GM13976 (cell line): ENCODE data around the gene SEMA5A.

Experiments
- DNase-seq: peaks from one replicate; pipeline ENCODE4 v3.0.0; 2012; ENCODE audit warnings: low spot score
- in situ Hi-C: fragments of 300-500 bp; cut with MboI; formaldehyde crosslinking; loops from one replicate; pipeline ENCODE4 v1.12.0; 2022; ENCODE audit warnings: low sequenced_read_pairs, mixed read lengths, inconsistent platforms; ENCODE audit not compliant: unreplicated experiment
- TF ChIP-seq, protein P1 (sequence below): IDR thresholded peaks from 2 replicates; pipeline ENCODE4 v1.5.1; 2012; ENCODE audit warnings: borderline replicate concordance, mild to moderate bottlenecking; ENCODE audit not compliant: insufficient read depth; ENCODE audit errors: extremely low read depth, missing control alignments, control extremely low read depth

SEMA5A gene

DNA sequence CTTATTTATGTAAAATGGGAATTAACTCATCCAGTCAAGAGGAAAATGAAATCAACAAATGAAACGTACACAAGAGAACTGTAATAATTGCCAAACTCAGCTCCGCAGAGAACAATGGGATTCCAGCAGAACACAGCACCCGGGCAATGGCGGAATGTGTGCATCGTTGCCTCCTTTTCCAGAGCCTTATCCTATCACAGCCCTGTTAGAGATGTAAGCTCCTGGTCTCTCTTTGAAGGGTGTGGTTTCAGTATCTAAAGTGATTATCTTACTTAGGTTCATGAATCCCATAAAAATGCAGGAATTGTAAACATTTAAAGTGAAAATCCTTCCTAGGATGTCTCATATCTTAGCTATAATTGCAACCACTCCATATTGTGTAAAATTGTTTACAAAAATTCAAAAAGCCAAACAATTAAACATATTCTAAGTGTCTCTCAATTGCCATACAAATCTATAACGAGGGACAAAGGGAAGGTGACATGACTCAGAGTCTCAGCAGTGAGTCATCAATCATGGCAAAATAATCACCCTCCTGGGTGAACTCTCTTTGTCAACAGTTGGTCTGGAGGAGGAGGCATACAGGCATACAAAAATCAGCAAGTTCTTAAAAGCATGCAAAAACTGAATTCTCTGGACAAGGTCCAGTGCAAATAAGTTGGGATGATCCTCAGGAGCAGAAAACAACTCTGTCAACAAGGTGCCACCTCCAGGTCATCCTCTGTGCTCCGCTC lies 22.6 kb downstream of the SEMA5A start:
- no peak for DNase-seq
- in situ Hi-C loops, result no loop called here

DNA sequence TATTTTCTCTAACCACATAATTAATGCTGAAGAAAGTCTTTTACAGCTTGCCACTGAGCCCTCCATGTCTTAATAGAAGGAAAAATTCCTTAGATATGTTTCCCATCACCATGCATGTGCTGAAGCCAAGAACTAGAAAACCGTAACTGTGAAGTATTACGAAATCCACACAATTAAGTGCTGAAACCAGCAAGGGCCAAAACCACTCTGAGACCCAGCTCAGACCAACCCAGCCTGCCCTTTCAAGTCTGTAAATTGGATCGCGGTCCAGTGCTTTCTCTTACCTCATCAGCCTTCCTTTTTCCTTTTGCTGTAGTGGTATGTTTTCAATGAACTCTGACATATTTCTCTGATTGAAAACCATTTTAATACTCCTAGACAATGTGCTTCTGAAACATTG lies 26.3 kb downstream of the SEMA5A start:
- DNase-seq, result peak; percentile 30
- TF ChIP-seq, protein P1, sequence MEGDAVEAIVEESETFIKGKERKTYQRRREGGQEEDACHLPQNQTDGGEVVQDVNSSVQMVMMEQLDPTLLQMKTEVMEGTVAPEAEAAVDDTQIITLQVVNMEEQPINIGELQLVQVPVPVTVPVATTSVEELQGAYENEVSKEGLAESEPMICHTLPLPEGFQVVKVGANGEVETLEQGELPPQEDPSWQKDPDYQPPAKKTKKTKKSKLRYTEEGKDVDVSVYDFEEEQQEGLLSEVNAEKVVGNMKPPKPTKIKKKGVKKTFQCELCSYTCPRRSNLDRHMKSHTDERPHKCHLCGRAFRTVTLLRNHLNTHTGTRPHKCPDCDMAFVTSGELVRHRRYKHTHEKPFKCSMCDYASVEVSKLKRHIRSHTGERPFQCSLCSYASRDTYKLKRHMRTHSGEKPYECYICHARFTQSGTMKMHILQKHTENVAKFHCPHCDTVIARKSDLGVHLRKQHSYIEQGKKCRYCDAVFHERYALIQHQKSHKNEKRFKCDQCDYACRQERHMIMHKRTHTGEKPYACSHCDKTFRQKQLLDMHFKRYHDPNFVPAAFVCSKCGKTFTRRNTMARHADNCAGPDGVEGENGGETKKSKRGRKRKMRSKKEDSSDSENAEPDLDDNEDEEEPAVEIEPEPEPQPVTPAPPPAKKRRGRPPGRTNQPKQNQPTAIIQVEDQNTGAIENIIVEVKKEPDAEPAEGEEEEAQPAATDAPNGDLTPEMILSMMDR, result no peak
- in situ Hi-C loops, result no loop called here

More for the DNA sequence above, 22.6 kb downstream of the SEMA5A start:
- TF ChIP-seq, protein P1, result no peak

DNA sequence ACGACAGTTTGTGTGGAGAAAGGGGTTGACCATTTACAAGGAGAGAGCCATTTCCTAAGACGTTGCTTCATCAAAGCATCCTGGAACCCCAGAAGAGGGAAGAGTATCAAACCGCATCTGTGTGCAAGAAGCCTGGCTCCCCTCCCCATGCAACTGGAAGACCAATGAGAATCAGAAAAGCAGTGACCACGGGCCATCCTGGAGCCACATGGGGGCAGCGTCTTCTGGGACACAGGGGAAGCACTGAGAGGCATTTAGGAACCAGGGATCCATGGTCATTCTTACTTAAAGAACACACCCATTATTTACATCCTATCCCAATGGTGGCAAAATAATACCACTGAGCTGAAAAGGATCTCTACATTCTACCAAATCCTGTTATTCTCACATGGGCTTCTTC lies 29.3 kb downstream of the SEMA5A start:
- TF ChIP-seq, protein P1, result no peak
- in situ Hi-C loops, result no loop called here
- DNase-seq, result no peak

DNA sequence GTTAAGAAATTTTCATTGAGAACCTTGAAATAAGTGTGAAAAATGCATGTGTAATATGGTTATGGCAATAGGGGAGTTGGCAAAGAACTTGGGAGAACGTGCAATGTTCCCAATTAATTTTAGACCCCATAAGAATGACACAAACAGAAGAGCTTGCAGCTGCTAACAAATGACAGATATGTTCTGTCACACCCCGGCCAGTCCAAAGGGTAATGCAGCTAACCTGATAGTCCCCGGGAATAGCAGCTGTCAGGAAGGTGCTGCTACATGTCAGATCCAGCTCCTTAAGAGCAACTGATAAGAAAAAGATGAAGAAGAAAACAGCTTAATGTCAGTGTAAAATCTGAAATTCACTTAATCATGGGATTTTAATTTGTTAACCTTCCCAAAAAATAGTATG lies 30.4 kb downstream of the SEMA5A start:
- in situ Hi-C loops, result no loop called here
- TF ChIP-seq, protein P1, result no peak
- DNase-seq, result no peak

DNA sequence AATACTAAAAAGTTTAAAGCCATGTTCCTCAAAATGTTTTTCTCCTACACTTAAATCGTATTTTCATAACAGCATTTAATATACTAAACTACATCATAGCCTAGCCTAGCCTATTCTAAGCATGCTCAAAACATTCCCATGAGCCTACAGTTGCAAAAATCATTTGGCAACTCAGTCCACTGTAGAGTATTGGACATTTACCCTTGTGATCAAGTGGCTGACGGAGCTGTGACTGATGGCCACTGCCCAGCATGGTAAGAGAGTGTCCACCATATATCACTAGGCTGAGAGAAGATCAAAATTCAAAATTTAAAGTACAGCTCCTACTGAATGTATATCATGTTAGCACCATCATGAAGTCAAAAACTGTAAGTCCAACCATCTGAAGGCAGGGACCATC lies 30.9 kb downstream of the SEMA5A start:
- TF ChIP-seq, protein P1, result no peak
- no peak for DNase-seq
- in situ Hi-C loops, result no loop called here

DNA sequence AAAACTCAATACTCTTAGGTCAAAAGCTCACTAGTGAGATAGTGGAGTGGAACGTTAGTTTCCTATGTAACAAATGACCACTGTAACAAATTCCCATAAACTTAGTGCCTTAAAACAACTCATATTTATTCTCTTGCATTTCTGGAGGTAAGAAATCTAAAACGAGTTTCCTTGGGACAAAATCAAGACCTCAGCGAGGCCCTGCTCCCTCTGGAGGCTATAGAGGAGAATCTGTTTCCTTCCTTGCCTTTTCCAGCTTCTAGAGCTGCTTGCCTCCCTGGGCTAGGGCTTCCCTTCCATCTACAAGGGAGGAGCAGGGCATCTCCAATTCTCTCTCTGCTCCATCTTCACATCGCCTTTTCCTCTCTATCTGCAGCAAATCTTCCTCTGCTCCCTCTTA lies 32.0 kb downstream of the SEMA5A start:
- DNase-seq, result no peak
- TF ChIP-seq, protein P1, result no peak
- in situ Hi-C loops, result no loop called here
